HEK293 (cell line): ENCODE measurements around the gene CLIP3.

Source experiments
- HOXA7 ChIP-seq: sonication (generic); formaldehyde crosslinking; IDR thresholded peaks from 2 replicates; pipeline ENCODE4 v1.8.1; 2022; ENCODE audit warnings: missing genetic modification reagents, borderline replicate concordance
- PRDM1 ChIP-seq: fragments of 450-650 bp; formaldehyde crosslinking; IDR thresholded peaks from 2 replicates; pipeline ENCODE4; 2016; ENCODE audit warnings: missing biosample characterization, missing genetic modification characterization
- YY1 ChIP-seq: fragments of 450-650 bp; formaldehyde crosslinking; IDR thresholded peaks from 2 replicates; pipeline ENCODE4 v1.5.1; 2018; ENCODE audit warnings: missing biosample characterization, missing genetic modification characterization
- ZNF121 ChIP-seq: fragments of 450-650 bp; formaldehyde crosslinking; IDR thresholded peaks from 2 replicates; pipeline ENCODE4 v1.5.1; 2016; ENCODE audit warnings: missing biosample characterization, missing genetic modification characterization
- ZNF274 ChIP-seq, 2 experiments: fragments of 200-500 bp in 1 of 2; fragments of 450-650 bp in 1 of 2; sonication (Bioruptor generic) in 1 of 2; formaldehyde crosslinking in 1 of 2; IDR thresholded peaks; 2 replicates each; pipeline versions ENCODE4 v1.5.1 to v1.6.1; 2014 to 2016; ENCODE audit warnings: borderline replicate concordance in 1 of 2, inconsistent platforms in 1 of 2, low read length in 1 of 2, missing biosample characterization in 1 of 2, missing genetic modification characterization in 1 of 2
- ZNF280D ChIP-seq: fragments of 450-650 bp; formaldehyde crosslinking; IDR thresholded peaks from 2 replicates; pipeline ENCODE4 v1.5.1; 2016; ENCODE audit warnings: missing biosample characterization, missing genetic modification characterization
- ZNF792 ChIP-seq: fragments of 450-650 bp; formaldehyde crosslinking; IDR thresholded peaks from 2 replicates; pipeline ENCODE4 v1.5.1; 2016; ENCODE audit warnings: missing biosample characterization, missing genetic modification characterization
- TF ChIP-seq, protein P1 (sequence below): fragments of 450-650 bp; formaldehyde crosslinking; IDR thresholded peaks from 2 replicates; pipeline ENCODE4 v1.5.1; 2016; ENCODE audit warnings: missing biosample characterization, missing genetic modification characterization
- TF ChIP-seq, protein P2 (sequence below): fragments of 450-650 bp; formaldehyde crosslinking; IDR thresholded peaks from 2 replicates; pipeline ENCODE4 v1.5.1; 2016; ENCODE audit warnings: missing biosample characterization, missing genetic modification characterization

DNA sequence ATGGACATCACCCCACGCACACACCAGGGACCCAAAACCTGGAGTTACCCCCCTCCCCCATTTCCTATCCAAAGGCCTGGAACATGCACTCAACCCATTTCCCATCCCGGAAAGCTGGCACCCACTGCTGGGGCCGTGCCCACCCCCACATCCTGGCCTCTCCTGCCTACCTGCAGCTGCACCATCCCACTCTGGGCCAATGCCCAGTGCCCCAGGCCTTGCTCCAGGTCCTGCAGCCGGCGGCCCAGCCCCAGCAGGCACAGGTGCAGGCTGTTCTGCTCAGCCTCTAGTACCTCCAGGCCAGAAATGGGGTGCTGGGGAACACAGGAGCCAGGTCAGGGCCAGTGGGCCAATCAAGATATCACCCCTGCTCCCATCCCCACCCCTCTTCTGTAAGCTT lies 25.7 kb downstream of the CLIP3 start:
- TF ChIP-seq ZNF280D (tag by site-specific recombination) (no peak), YY1 (no peak), ZNF274 (IDR thresholded peaks at IDR 0.05; ENCODE audit: low read length) (no peak), ZNF274 (tag by site-specific recombination; IDR thresholded peaks at IDR 0.05; ENCODE audit: borderline replicate concordance) (no peak), PRDM1 (no peak), HOXA7 (CRISPR knock-in tag) (no peak), ZNF121 (tag by site-specific recombination) (no peak), ZNF792 (tag by site-specific recombination) (no peak)
- TF ChIP-seq, protein P1, sequence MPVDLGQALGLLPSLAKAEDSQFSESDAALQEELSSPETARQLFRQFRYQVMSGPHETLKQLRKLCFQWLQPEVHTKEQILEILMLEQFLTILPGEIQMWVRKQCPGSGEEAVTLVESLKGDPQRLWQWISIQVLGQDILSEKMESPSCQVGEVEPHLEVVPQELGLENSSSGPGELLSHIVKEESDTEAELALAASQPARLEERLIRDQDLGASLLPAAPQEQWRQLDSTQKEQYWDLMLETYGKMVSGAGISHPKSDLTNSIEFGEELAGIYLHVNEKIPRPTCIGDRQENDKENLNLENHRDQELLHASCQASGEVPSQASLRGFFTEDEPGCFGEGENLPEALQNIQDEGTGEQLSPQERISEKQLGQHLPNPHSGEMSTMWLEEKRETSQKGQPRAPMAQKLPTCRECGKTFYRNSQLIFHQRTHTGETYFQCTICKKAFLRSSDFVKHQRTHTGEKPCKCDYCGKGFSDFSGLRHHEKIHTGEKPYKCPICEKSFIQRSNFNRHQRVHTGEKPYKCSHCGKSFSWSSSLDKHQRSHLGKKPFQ (tag by site-specific recombination), result no peak
- TF ChIP-seq, protein P2, sequence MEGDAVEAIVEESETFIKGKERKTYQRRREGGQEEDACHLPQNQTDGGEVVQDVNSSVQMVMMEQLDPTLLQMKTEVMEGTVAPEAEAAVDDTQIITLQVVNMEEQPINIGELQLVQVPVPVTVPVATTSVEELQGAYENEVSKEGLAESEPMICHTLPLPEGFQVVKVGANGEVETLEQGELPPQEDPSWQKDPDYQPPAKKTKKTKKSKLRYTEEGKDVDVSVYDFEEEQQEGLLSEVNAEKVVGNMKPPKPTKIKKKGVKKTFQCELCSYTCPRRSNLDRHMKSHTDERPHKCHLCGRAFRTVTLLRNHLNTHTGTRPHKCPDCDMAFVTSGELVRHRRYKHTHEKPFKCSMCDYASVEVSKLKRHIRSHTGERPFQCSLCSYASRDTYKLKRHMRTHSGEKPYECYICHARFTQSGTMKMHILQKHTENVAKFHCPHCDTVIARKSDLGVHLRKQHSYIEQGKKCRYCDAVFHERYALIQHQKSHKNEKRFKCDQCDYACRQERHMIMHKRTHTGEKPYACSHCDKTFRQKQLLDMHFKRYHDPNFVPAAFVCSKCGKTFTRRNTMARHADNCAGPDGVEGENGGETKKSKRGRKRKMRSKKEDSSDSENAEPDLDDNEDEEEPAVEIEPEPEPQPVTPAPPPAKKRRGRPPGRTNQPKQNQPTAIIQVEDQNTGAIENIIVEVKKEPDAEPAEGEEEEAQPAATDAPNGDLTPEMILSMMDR (tag by site-specific recombination), result no peak
